Colonic mucosa (tissue), 4 donors: Measurements from ENCODE around the gene TXNDC2. TPM values are rescaled to one million over a fixed set of nuclear protein-coding genes. Genes with fewer than 3 reads are reported as not detected.
A peak's percentile ranks its signal among the peaks of the same experiment; 100 is the strongest.

Experiments
- DNase-seq: peaks from one replicate; pipeline ENCODE4 v3.0.0-alpha.2; 2020
- H3K27ac ChIP-seq: fragments of 200-600 bp; one replicate; pipeline ENCODE4 v1.8.0; 2021
- H3K27me3 ChIP-seq: fragments of 200-600 bp; one replicate; pipeline ENCODE4 v1.8.0; 2021
- H3K36me3 ChIP-seq: fragments of 200-600 bp; one replicate; pipeline ENCODE4 v1.8.0; 2021
- H3K4me1 ChIP-seq: fragments of 200-600 bp; one replicate; pipeline ENCODE4 v1.8.0; 2021; ENCODE audit warnings: mild to moderate bottlenecking
- H3K4me3 ChIP-seq: fragments of 200-600 bp; one replicate; pipeline ENCODE4 v1.8.0; 2021
- H3K9ac ChIP-seq, 2 donors: one replicate each; pipeline ENCODE4 v1.7.0; 2013; ENCODE audit warnings: control low read depth in 2 of 2, low read depth in 2 of 2, low read length in 2 of 2
- H3K9me3 ChIP-seq: fragments of 200-600 bp; one replicate; pipeline ENCODE4 v1.8.0; 2021
- intact Hi-C: fragments of 100-400 bp; cut with DNase I; formaldehyde crosslinking; loops from one replicate; pipeline ENCODE4 v1.14.1; 2022
- total RNA-seq, 2 donors: library from RNA; stranded (reverse); fragmentation: NEBNext Ultra II Directional in 1 of 2; extraction: Animal tissue kit (Norgen Biotek cat#: 25700) in 1 of 2; gene quantifications; one replicate each; pipeline ENCODE4 v1.2.1, GENCODE V29; 2021
- TF ChIP-seq, protein P1 (sequence below): fragments of 200-600 bp; IDR thresholded peaks from one replicate; pipeline ENCODE4 v1.8.0; 2022; ENCODE audit warnings: antibody characterized with exemption, mild to moderate bottlenecking
- donor health status: healthy.
- donor health status: DM: no; HTN: no; CAD: no.
- donor health status: DM: no; HTN: no; CAD: no.

TXNDC2 gene
- total RNA-seq, 2 donors from 2014 or later: not detected

DNA sequence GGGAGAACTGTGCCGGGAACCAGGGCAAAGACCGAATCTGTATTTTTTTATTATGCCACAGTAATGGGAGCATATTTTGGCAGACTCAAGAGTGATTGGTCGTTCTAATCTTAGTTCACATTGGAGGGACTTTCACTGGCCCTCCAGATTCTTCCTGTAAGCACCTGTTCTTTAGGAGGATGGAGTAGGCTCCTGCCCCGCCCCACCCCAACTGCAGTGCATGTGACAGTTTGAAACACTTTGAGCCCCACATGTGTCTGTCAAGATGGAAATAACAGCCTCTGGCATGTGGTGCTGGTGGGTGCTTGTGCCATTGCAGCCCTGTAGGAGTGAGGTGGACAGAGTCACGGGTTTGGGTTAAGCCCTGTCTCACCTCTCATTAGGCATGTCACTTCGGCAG, 43.3 kb upstream of the TXNDC2 start:
- DNase-seq: no peak
- H3K9me3 ChIP-seq: no peaks in the 10 kb centered on the region
- H3K27ac ChIP-seq: no peak overlapping the region
- TF ChIP-seq, protein P1, sequence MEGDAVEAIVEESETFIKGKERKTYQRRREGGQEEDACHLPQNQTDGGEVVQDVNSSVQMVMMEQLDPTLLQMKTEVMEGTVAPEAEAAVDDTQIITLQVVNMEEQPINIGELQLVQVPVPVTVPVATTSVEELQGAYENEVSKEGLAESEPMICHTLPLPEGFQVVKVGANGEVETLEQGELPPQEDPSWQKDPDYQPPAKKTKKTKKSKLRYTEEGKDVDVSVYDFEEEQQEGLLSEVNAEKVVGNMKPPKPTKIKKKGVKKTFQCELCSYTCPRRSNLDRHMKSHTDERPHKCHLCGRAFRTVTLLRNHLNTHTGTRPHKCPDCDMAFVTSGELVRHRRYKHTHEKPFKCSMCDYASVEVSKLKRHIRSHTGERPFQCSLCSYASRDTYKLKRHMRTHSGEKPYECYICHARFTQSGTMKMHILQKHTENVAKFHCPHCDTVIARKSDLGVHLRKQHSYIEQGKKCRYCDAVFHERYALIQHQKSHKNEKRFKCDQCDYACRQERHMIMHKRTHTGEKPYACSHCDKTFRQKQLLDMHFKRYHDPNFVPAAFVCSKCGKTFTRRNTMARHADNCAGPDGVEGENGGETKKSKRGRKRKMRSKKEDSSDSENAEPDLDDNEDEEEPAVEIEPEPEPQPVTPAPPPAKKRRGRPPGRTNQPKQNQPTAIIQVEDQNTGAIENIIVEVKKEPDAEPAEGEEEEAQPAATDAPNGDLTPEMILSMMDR: no peak
- H3K27me3 ChIP-seq: no peaks in the 10 kb centered on the region
- no peak overlapping the region for H3K9ac ChIP-seq
- H3K4me1 ChIP-seq: no peaks in the 10 kb centered on the region
- intact Hi-C loops: no loop called here
- no peaks in the 10 kb centered on the region for H3K36me3 ChIP-seq
- H3K4me3 ChIP-seq: no peak overlapping the region

DNA sequence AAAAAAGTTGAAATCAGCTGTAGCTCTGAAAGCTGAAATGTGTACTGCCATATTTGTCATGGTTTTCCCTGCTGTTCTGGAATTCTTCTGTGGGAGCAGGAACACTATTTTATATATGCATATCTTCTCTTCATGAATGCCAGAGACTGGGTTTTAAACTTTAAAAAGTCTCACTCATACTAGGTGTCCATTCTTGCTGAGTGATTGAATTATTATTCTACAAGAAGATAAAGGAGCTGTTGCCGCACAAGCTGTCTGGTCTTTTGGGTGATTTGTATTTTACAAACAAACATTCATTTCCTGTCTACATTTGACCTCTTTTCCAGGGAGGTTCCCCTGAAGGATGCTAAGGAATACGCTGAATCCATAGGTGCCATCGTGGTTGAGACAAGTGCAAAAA, 40.5 kb upstream of the TXNDC2 start:
- no peak for DNase-seq
- H3K9me3 ChIP-seq: no peaks in the 10 kb centered on the region
- TF ChIP-seq, protein P1: no peak
- H3K4me3 ChIP-seq: no peak overlapping the region
- no peak overlapping the region for H3K27ac ChIP-seq
- H3K4me1 ChIP-seq: no peaks in the 10 kb centered on the region
- intact Hi-C loops: no loop called here
- no peak overlapping the region for H3K9ac ChIP-seq
- H3K36me3 ChIP-seq: no peaks in the 10 kb centered on the region
- H3K27me3 ChIP-seq: no peaks in the 10 kb centered on the region

DNA sequence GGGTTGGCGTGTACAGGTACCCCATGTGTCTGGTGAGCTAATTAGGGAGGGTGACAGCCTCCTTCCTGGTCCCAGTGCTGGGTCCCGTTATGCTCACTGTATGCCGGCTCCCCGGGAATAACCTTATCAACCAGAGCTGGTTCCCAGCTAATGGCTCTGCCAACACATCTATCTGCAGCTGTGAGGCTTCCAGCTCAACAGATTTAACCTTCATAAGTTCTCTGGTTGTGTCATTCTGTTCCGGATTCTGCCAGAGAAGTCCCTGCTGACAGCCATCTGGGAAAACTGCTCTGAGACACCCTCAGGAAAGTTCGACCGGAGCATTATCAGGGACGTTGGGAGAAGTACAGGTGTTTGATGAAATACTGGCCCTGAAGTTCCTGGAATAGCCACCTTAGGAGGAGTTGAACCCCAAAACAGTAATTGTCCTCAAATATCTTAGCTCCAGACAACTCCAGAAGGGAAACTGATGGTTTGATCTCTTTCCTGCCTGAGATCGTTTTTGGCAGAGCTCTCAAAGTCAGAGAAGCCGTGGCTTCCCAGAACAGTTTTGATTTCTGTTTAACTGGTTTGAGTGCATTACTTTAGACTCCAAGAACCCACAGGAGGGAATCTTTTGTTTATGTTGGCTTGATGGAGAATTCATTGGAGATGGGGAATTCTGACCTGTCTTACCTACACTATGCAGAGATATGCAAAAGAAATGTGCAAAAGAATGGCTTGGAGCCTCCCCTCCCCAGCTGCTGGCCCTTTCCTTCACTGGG, 39.4 kb upstream of the TXNDC2 start:
- Histone ChIP-seq H3K9me3 (no peaks in the 10 kb centered on the region), H3K27ac (no peak overlapping the region), H3K9ac (no peak overlapping the region), H3K36me3 (no peaks in the 10 kb centered on the region), H3K27me3 (no peaks in the 10 kb centered on the region), H3K4me3 (no peak overlapping the region), H3K4me1 (no peaks in the 10 kb centered on the region)
- intact Hi-C loops: no loop called here
- DNase-seq: no peak
- TF ChIP-seq, protein P1: no peak

DNA sequence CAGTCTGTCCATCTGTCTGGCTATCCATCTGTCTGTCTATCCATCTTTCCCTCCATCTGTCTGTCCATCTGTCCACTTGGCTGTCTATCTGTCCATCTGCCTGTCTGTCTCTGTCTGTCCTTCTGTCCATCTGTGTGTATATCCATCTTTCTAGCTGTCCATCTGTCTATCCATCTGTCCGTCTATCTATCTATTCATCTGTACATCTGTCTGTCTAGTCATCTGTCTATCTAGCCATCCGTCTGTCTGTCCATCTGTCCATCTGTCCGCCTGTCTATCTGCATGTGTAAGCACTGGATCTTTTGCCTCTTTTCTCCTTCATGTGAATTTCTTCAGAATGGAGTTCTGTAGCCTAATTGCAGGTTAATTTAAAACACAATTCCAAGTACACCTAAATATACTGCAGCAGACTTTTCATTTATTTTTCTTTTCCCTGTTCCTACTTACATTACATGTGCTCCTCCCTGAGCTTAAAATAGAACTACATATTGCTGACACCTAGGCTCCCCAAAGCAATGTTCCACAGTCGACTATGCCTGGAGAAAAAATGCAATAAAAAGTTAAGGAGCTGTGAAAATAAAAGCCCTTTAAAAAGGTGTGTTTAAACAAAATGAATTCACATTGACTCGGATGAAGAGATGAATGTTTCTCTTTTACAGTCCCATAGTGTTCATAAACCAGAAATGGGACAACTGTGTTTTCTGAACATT, 37.4 kb upstream of the TXNDC2 start:
- no peaks in the 10 kb centered on the region for H3K36me3 ChIP-seq
- no peak overlapping the region for H3K27ac ChIP-seq
- TF ChIP-seq, protein P1: no peak
- no peaks in the 10 kb centered on the region for H3K4me1 ChIP-seq
- H3K27me3 ChIP-seq: no peaks in the 10 kb centered on the region
- H3K9ac ChIP-seq: no peak overlapping the region
- no peak overlapping the region for H3K4me3 ChIP-seq
- DNase-seq: no peak
- H3K9me3 ChIP-seq: no peaks in the 10 kb centered on the region
- intact Hi-C loops: no loop called here

DNA sequence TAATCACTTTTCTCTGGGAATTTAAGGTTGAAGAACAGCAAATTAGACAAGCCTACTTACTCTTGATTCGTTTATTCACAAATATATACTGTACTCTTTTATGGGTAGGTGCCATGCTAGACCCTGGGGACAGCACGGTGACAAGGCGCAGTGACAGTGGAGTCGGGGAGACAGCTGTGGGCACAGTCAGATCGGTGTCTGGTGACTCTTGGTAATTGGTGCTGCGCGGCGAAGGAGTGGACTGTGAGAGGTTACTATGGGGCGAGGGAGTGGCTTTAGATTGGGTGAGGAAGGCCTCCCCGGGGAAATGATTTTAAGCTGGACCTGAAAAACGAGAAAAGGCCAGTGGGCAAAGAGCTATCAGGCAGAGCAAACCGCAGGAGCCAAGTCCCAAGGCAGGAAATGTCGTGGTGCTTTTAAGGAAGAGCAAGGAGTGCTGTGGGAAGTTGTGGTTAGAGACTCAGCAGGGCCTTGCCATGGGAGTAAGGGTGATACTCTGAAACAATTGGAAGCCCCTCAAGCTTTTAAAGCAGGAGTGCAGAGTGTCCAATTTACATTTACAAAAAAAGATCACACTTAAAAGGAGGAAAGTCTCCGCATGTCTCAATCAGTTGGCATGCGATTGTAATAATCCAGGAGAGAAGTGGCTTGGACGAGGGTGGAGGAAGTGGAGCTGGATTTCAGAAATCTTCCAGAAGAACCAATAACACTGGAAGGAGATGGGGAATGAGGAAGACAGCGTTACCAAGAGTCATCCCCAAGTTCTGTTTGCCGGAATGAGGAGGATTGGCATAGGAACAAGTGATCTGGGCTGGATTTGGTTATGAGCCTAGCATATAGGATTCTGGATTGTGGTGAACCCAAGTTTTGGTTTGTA, 36.1 kb upstream of the TXNDC2 start:
- DNase-seq: peak; percentile 72
- no peaks in the 10 kb centered on the region for H3K27me3 ChIP-seq
- no peak overlapping the region for H3K4me3 ChIP-seq
- no peaks in the 10 kb centered on the region for H3K4me1 ChIP-seq
- intact Hi-C loops: no loop called here
- H3K36me3 ChIP-seq: no peaks in the 10 kb centered on the region
- H3K27ac ChIP-seq: peak overlapping the region; percentile 42
- no peaks in the 10 kb centered on the region for H3K9me3 ChIP-seq
- H3K9ac ChIP-seq: no peak overlapping the region
- TF ChIP-seq, protein P1: no peak
